ENCODE data around the gene ARL8B.
"Not testable (repeated sequence)": the region's sequence is repeated elsewhere in the genome, so short reads cannot be mapped to it uniquely, and the experiment has no call there.

The ARL8B gene

GRCh38 chr3:5143464-5143863, 21.4 kb downstream of the ARL8B start:
- no peak overlapping the region for H3K4me3 ChIP-seq (replicated peaks in 1 of 2; ENCODE audit: low read depth in 2 of 2, low read length in 2 of 2)
- no peak for DNase-seq (ENCODE audit: low read depth in 2 of 2)
- TF ChIP-seq CTCF (IDR thresholded peaks at IDR 0.05; ENCODE audit: low read depth, low read length): no peak

GRCh38 chr3:5144316-5144994, 22.4 kb downstream of the ARL8B start:
- no peak for DNase-seq (ENCODE audit: low read depth in 2 of 2)
- no peak overlapping the region for H3K4me3 ChIP-seq (replicated peaks in 1 of 2; ENCODE audit: low read depth in 2 of 2, low read length in 2 of 2)
- no peak for TF ChIP-seq CTCF (IDR thresholded peaks at IDR 0.05; ENCODE audit: low read depth, low read length)

GRCh38 chr3:5145120-5145519, 23.0 kb downstream of the ARL8B start:
- TF ChIP-seq CTCF (IDR thresholded peaks at IDR 0.05; ENCODE audit: low read depth, low read length): no peak
- no peak for DNase-seq (ENCODE audit: low read depth in 2 of 2)
- H3K4me3 ChIP-seq (replicated peaks in 1 of 2; ENCODE audit: low read depth in 2 of 2, low read length in 2 of 2): no peak overlapping the region

GRCh38 chr3:5147152-5147551, 25.1 kb downstream of the ARL8B start:
- not testable (repeated sequence) for H3K4me3 ChIP-seq (replicated peaks in 1 of 2; ENCODE audit: low read depth in 2 of 2, low read length in 2 of 2)

GRCh38 chr3:5149306-5149880, 27.3 kb downstream of the ARL8B start:
- H3K4me3 ChIP-seq (replicated peaks in 1 of 2; ENCODE audit: low read depth in 2 of 2, low read length in 2 of 2): no peak overlapping the region

More at GRCh38 chr3:5147152-5147551, 25.1 kb downstream of the ARL8B start:
- not testable (repeated sequence) for DNase-seq (ENCODE audit: low read depth in 2 of 2)

GRCh38 chr3:5151586-5151985, 29.5 kb downstream of the ARL8B start:
- TF ChIP-seq CTCF (IDR thresholded peaks at IDR 0.05; ENCODE audit: low read depth, low read length): no peak

More at GRCh38 chr3:5149306-5149880, 27.3 kb downstream of the ARL8B start:
- no peak for DNase-seq (ENCODE audit: low read depth in 2 of 2)
- no peak for TF ChIP-seq CTCF (IDR thresholded peaks at IDR 0.05; ENCODE audit: low read depth, low read length)

GRCh38 chr3:5153074-5153473, 31.0 kb downstream of the ARL8B start:
- H3K4me3 ChIP-seq (replicated peaks in 1 of 2; ENCODE audit: low read depth in 2 of 2, low read length in 2 of 2): no peak overlapping the region
- DNase-seq (ENCODE audit: low read depth in 2 of 2): no peak
- no peak for TF ChIP-seq CTCF (IDR thresholded peaks at IDR 0.05; ENCODE audit: low read depth, low read length)

More at GRCh38 chr3:5151586-5151985, 29.5 kb downstream of the ARL8B start:
- DNase-seq (ENCODE audit: low read depth in 2 of 2): no peak
- no peak overlapping the region for H3K4me3 ChIP-seq (replicated peaks in 1 of 2; ENCODE audit: low read depth in 2 of 2, low read length in 2 of 2)

Data from cardiac fibroblast (primary cell).